Loucy (cell line): ENCODE measurements around the gene SUCLG2.

Experiments
- H2AFZ ChIP-seq: fragments of 200-600 bp; sonication (generic); 2 replicates; pipeline ENCODE4 v1.6.0; 2016; ENCODE audit warnings: antibody characterized with exemption, mild to moderate bottlenecking, low read length, moderate library complexity
- H3F3A ChIP-seq: fragments of 200-600 bp; 2 replicates; pipeline ENCODE4 v1.6.0; 2016; ENCODE audit warnings: antibody characterized with exemption, low read depth, mild to moderate bottlenecking
- H3K27me3 ChIP-seq: fragments of 200-600 bp; sonication (generic); 2 replicates; pipeline ENCODE4 v1.6.1; 2014; ENCODE audit warnings: low read length, mild to moderate bottlenecking; ENCODE audit not compliant: insufficient read depth, poor library complexity, severe bottlenecking
- H3K36me3 ChIP-seq: fragments of 200-600 bp; sonication (generic); 2 replicates; pipeline ENCODE4 v1.6.1; 2016; ENCODE audit warnings: low read length; ENCODE audit not compliant: insufficient read depth
- H3K4me1 ChIP-seq: fragments of 200-600 bp; sonication (generic); 2 replicates; pipeline ENCODE4 v1.5.1; 2014; ENCODE audit warnings: low read length, mild to moderate bottlenecking; ENCODE audit not compliant: insufficient read depth, poor library complexity, severe bottlenecking
- H3K4me2 ChIP-seq: fragments of 200-600 bp; sonication (generic); 2 replicates; pipeline ENCODE4 v1.6.0; 2014; ENCODE audit warnings: antibody characterized with exemption, low read length, low read depth, mild to moderate bottlenecking; ENCODE audit not compliant: poor library complexity, severe bottlenecking
- H3K4me3 ChIP-seq: fragments of 200-600 bp; sonication (generic); 2 replicates; pipeline ENCODE4 v1.5.1; 2014; ENCODE audit warnings: low read length, mild to moderate bottlenecking, mixed read lengths; ENCODE audit not compliant: poor library complexity, severe bottlenecking
- H3K79me2 ChIP-seq: fragments of 200-600 bp; sonication (generic); 2 replicates; pipeline ENCODE4 v1.6.1; 2014; ENCODE audit warnings: low read length; ENCODE audit not compliant: insufficient read depth
- H3K9ac ChIP-seq: fragments of 200-600 bp; sonication (generic); 2 replicates; pipeline ENCODE4 v1.6.0; 2014; ENCODE audit warnings: mild to moderate bottlenecking, low read depth, low read length, moderate library complexity; ENCODE audit not compliant: poor library complexity, severe bottlenecking
- H3K9me2 ChIP-seq: fragments of 200-600 bp; sonication (generic); replicated peaks from 2 replicates; pipeline ENCODE4 v1.6.1; 2016; ENCODE audit warnings: low read depth, low read length, mixed read lengths
- H3K9me3 ChIP-seq: fragments of 200-600 bp; sonication (generic); 2 replicates; pipeline ENCODE4 v1.6.1; 2014; ENCODE audit warnings: mild to moderate bottlenecking, antibody characterized with exemption, low read length, low read depth; ENCODE audit not compliant: insufficient read depth
- H4K20me1 ChIP-seq: fragments of 200-600 bp; sonication (generic); 2 replicates; pipeline ENCODE4 v1.6.0; 2014; ENCODE audit warnings: antibody characterized with exemption, low read length, mild to moderate bottlenecking; ENCODE audit not compliant: insufficient read depth, poor library complexity, severe bottlenecking
- CTCF ChIP-seq: fragments of 200-600 bp; sonication (generic); conservative IDR thresholded peaks from 2 replicates; pipeline ENCODE4 v1.5.1; 2014; ENCODE audit warnings: mild to moderate bottlenecking, antibody characterized with exemption, low read length
- EZH2phosphoT487 ChIP-seq: fragments of 200-600 bp; IDR thresholded peaks from 2 replicates; pipeline ENCODE4 v1.6.1; 2018; ENCODE audit warnings: antibody characterized with exemption, mild to moderate bottlenecking, moderate library complexity, borderline replicate concordance

The SUCLG2 gene

GRCh38 chr3:67362686-67363085, 291.7 kb downstream of the SUCLG2 start:
- no peak for TF ChIP-seq EZH2phosphoT487
- no peak for TF ChIP-seq CTCF
- peaks cover 19% of the 10 kb centered on the region for H3K4me1 ChIP-seq
- H3K79me2 ChIP-seq, result no peaks in the 10 kb centered on the region
- H4K20me1 ChIP-seq, result no peaks in the 10 kb centered on the region
- no peak overlapping the region for H2AFZ ChIP-seq
- H3K4me3 ChIP-seq, result no peak overlapping the region
- H3K9ac ChIP-seq, result no peak overlapping the region
- peak overlapping the region; percentile 49 for H3K4me2 ChIP-seq
- no peaks in the 10 kb centered on the region for H3F3A ChIP-seq
- no peaks in the 10 kb centered on the region for H3K9me3 ChIP-seq
- H3K36me3 ChIP-seq, result no peaks in the 10 kb centered on the region
- H3K27me3 ChIP-seq, result no peaks in the 10 kb centered on the region
- no peaks in the 10 kb centered on the region for H3K9me2 ChIP-seq

- H3K27me3 ChIP-seq, result no peaks in the 10 kb centered on the region
- no peaks in the 10 kb centered on the region for H3K9me3 ChIP-seq
- H2AFZ ChIP-seq, result no peak overlapping the region
- no peaks in the 10 kb centered on the region for H3K9me2 ChIP-seq
- H3K36me3 ChIP-seq, result no peaks in the 10 kb centered on the region
- TF ChIP-seq CTCF, result no peak
- TF ChIP-seq EZH2phosphoT487, result no peak
- no peaks in the 10 kb centered on the region for H3F3A ChIP-seq
- H3K9ac ChIP-seq, result no peak overlapping the region
- H3K79me2 ChIP-seq, result no peaks in the 10 kb centered on the region
- no peaks in the 10 kb centered on the region for H4K20me1 ChIP-seq
- H3K4me1 ChIP-seq, result peaks cover 19% of the 10 kb centered on the region
- no peak overlapping the region for H3K4me3 ChIP-seq
- no peak overlapping the region for H3K4me2 ChIP-seq
Observed at GRCh38 chr3:67361770-67362169, 292.6 kb downstream of the SUCLG2 start.

GRCh38 chr3:67361323-67361722, 293.1 kb downstream of the SUCLG2 start:
- no peak overlapping the region for H3K4me2 ChIP-seq
- peaks cover 19% of the 10 kb centered on the region for H3K4me1 ChIP-seq
- no peak overlapping the region for H3K9ac ChIP-seq
- H3K4me3 ChIP-seq, result no peak overlapping the region
- H2AFZ ChIP-seq, result no peak overlapping the region
- no peaks in the 10 kb centered on the region for H3F3A ChIP-seq
- H3K9me3 ChIP-seq, result no peaks in the 10 kb centered on the region
- no peaks in the 10 kb centered on the region for H4K20me1 ChIP-seq
- H3K36me3 ChIP-seq, result no peaks in the 10 kb centered on the region
- H3K27me3 ChIP-seq, result no peaks in the 10 kb centered on the region
- no peaks in the 10 kb centered on the region for H3K79me2 ChIP-seq
- no peaks in the 10 kb centered on the region for H3K9me2 ChIP-seq
- no peak for TF ChIP-seq CTCF
